OCI-LY7 (cell line): ENCODE results near the gene CFAP52. TPM values are rescaled to one million over a fixed set of nuclear protein-coding genes. Genes with fewer than 3 reads are reported as not detected.

Experiments
- BruUV-seq: library from RNA; stranded (reverse); fragments of 400-500 nt; replicated peaks from 2 replicates; lab custom pipeline; 2021; lab: Mats Ljungman, UMichigan
- CTCF ChIA-PET: fragments of 300-600 bp; sonication (Branson Sonifier 250); formaldehyde crosslinking; loops from one replicate; lab custom pipeline; 2022; ENCODE audit warnings: antibody characterized with exemption; ENCODE audit not compliant: unreplicated experiment; lab: Charles Lee
- POLR2A ChIA-PET: fragments of 300-600 bp; sonication (Branson Sonifier 250); formaldehyde crosslinking; loops from one replicate; lab custom pipeline; 2022; ENCODE audit warnings: antibody characterized with exemption; lab: Charles Lee
- DNase-seq: peaks from one replicate; pipeline ENCODE4 v3.0.0-alpha.2; 2015; ENCODE audit warnings: low spot score
- H2AFZ ChIP-seq: fragments of 200-600 bp; sonication (generic), shearing (Covaris generic); 2 replicates; pipeline ENCODE4 v1.6.1; 2014; ENCODE audit warnings: mild to moderate bottlenecking, antibody characterized with exemption, low read length, moderate library complexity
- H3K27ac ChIP-seq: fragments of 200-600 bp; sonication (generic); 2 replicates; pipeline ENCODE4 v1.5.1; 2014; ENCODE audit warnings: mixed run types, low read depth, mild to moderate bottlenecking, moderate library complexity, low read length, inconsistent platforms; ENCODE audit not compliant: poor library complexity, severe bottlenecking
- H3K36me3 ChIP-seq: fragments of 200-600 bp; sonication (generic); 2 replicates; pipeline ENCODE4 v1.6.1; 2014; ENCODE audit warnings: mild to moderate bottlenecking, antibody characterized with exemption, low read length, moderate library complexity, mixed read lengths; ENCODE audit not compliant: insufficient read depth
- H3K4me1 ChIP-seq: fragments of 200-600 bp; sonication (generic); 2 replicates; pipeline ENCODE4 v1.5.1; 2014; ENCODE audit warnings: mild to moderate bottlenecking, low read length; ENCODE audit not compliant: insufficient read depth, poor library complexity, severe bottlenecking
- H3K4me2 ChIP-seq: fragments of 200-600 bp; sonication (generic); 2 replicates; pipeline ENCODE4 v1.6.1; 2014; ENCODE audit warnings: mild to moderate bottlenecking, low read length
- H3K4me3 ChIP-seq: fragments of 200-600 bp; sonication (generic); 2 replicates; pipeline ENCODE4 v1.5.1; 2014; ENCODE audit warnings: mild to moderate bottlenecking, low read depth, low read length; ENCODE audit not compliant: poor library complexity, severe bottlenecking
- H3K79me2 ChIP-seq: fragments of 200-600 bp; sonication (generic); 2 replicates; pipeline ENCODE4 v1.6.1; 2016; ENCODE audit warnings: low read depth, mild to moderate bottlenecking, low read length, moderate library complexity, mixed read lengths; ENCODE audit not compliant: insufficient read depth
- H3K9me2 ChIP-seq: fragments of 200-600 bp; sonication (generic); 2 replicates; pipeline ENCODE4 v1.6.1; 2016; ENCODE audit warnings: mild to moderate bottlenecking, low read length, mixed read lengths; ENCODE audit not compliant: insufficient read depth
- H3K9me3 ChIP-seq: fragments of 200-600 bp; sonication (generic); 2 replicates; pipeline ENCODE4 v1.6.1; 2014; ENCODE audit warnings: mild to moderate bottlenecking, mixed run types, low read length, mixed read lengths
- H4K20me1 ChIP-seq: fragments of 200-600 bp; sonication (generic); 2 replicates; pipeline ENCODE4 v1.6.1; 2014; ENCODE audit warnings: mild to moderate bottlenecking, antibody characterized with exemption, low read length, moderate library complexity, mixed read lengths; ENCODE audit not compliant: insufficient read depth
- EZH2phosphoT487 ChIP-seq: fragments of 200-600 bp; sonication (generic); IDR thresholded peaks from 2 replicates; pipeline ENCODE4 v1.6.1; 2018; ENCODE audit warnings: low read depth, borderline replicate concordance, mild to moderate bottlenecking, mixed run types, antibody characterized with exemption, low read length, moderate library complexity, mixed read lengths
- intact Hi-C: fragments of 100-400 bp; cut with micrococcal nuclease; formaldehyde crosslinking; loops from one replicate; pipeline ENCODE4 v1.10.0; 2022; ENCODE audit not compliant: unreplicated experiment
- total RNA-seq, 2 experiments: library from RNA; depleted of rRNA in 1 of 2; stranded (reverse); fragments of >200 nt in 1 of 2; shearing (Covaris generic) in 1 of 2; gene quantifications; 2 replicates each; pipeline ENCODE4 v1.2.3, GENCODE V29; 2014 to 2022
- TF ChIP-seq, protein P1 (sequence below): fragments of 200-600 bp; sonication (generic); conservative IDR thresholded peaks from 2 replicates; pipeline ENCODE4 v1.5.1; 2014; ENCODE audit warnings: mild to moderate bottlenecking, antibody characterized with exemption, low read length, moderate library complexity, mixed read lengths

Gene CFAP52
- total RNA-seq, 2 experiments from 2014 or later: not detected

DNA sequence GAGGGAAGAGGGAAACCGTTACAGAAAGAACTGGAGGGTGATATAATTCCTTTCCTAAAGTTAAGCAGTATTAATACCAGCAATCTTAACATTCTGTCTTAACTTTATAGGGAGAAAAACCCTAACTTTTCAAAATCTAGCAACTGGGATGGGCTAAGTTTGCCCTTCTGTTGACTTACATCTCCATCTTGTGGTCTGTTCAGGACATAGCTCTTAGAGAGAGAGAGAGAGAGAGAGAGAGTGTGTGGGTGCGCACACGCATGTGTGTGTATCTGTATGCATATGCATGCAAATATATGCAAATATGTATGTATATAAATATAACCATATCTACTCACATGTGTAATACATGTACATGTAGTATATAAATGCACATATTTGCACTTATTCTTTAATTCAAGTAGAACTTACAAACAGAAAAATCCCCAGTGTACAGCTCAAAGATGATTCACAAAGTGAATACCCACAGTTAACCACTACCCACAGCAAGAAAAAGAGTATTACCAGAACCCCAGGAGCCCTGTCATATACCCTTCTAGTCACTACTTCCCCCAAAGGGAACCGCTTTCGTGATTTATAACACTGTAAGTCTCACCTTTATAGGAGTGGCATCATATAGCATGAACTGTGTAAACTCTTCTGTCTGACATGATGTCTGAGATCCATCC lies 47.3 kb upstream of the CFAP52 start:
- no peaks in the 10 kb centered on the region for H3K79me2 ChIP-seq
- BruUV-seq: no TSS peak
- H2AFZ ChIP-seq: no peak overlapping the region
- H3K36me3 ChIP-seq: no peaks in the 10 kb centered on the region
- TF ChIP-seq, protein P1, sequence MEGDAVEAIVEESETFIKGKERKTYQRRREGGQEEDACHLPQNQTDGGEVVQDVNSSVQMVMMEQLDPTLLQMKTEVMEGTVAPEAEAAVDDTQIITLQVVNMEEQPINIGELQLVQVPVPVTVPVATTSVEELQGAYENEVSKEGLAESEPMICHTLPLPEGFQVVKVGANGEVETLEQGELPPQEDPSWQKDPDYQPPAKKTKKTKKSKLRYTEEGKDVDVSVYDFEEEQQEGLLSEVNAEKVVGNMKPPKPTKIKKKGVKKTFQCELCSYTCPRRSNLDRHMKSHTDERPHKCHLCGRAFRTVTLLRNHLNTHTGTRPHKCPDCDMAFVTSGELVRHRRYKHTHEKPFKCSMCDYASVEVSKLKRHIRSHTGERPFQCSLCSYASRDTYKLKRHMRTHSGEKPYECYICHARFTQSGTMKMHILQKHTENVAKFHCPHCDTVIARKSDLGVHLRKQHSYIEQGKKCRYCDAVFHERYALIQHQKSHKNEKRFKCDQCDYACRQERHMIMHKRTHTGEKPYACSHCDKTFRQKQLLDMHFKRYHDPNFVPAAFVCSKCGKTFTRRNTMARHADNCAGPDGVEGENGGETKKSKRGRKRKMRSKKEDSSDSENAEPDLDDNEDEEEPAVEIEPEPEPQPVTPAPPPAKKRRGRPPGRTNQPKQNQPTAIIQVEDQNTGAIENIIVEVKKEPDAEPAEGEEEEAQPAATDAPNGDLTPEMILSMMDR: peak; percentile 57
- no peak for TF ChIP-seq EZH2phosphoT487
- H3K27ac ChIP-seq: no peak overlapping the region
- no peak overlapping the region for H3K4me2 ChIP-seq
- intact Hi-C loops: loop anchor here (10.0 kb wide), 1 partner anchor 534 kb away; no protein-coding TSS in a partner anchor
- DNase-seq: peak; percentile 6
- no peak overlapping the region for H3K4me3 ChIP-seq
- no peaks in the 10 kb centered on the region for H4K20me1 ChIP-seq
- no peaks in the 10 kb centered on the region for H3K9me3 ChIP-seq
- POLR2A ChIA-PET: no interaction called here
- no peaks in the 10 kb centered on the region for H3K4me1 ChIP-seq
- CTCF ChIA-PET: no interaction called here
- H3K9me2 ChIP-seq: no peaks in the 10 kb centered on the region

DNA sequence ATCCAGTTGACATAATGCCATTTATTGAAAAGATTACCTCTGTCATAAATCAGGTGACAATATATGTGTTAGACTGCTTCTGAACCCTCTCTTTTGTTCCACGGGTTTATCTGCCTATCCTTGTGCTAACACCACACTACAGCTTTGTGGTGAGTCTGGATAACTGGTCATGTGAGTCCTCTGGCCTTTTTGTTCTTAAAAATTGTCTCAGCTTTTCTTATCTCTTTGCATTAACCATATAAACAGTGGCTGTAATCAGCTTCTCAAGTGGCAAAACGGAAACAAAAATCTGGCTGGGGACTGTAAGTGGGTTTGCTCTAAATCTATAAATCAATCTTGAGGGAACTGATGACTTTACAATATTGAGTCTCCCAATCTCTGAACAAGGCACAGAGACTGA lies 45.4 kb upstream of the CFAP52 start:
- Histone ChIP-seq H3K27ac (no peak overlapping the region), H3K4me3 (no peak overlapping the region), H4K20me1 (no peaks in the 10 kb centered on the region), H2AFZ (no peak overlapping the region), H3K4me1 (no peaks in the 10 kb centered on the region), H3K9me3 (no peaks in the 10 kb centered on the region), H3K36me3 (no peaks in the 10 kb centered on the region), H3K79me2 (no peaks in the 10 kb centered on the region), H3K4me2 (no peak overlapping the region), H3K9me2 (no peaks in the 10 kb centered on the region)
- intact Hi-C loops: no loop called here
- DNase-seq: no peak
- ChIA-PET CTCF (no interaction called here), POLR2A (no interaction called here)
- TF ChIP-seq, protein P1: no peak
- no peak for TF ChIP-seq EZH2phosphoT487
- no TSS peak for BruUV-seq

DNA sequence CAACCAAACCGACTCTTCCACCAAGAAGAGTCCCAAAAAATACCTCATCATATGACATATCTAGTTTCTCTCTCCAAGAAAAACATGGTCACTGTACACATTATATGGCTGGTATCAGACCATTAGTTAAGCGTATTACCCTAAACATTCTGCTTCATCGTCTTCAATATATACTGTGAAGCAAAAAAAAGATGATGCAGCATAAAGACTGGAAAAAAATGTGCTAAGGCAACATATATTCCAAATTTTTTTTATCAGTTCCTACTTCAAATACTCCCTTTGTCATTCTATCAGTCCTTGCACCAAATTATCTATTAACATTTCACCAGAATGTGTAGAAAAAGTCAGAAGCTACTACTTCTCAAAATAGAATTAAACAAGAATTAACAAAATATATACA lies 43.7 kb upstream of the CFAP52 start:
- intact Hi-C loops: no loop called here
- POLR2A ChIA-PET: interaction anchor here (0.7 kb wide), 1 partner anchor 1266 kb away, joined by 3 read pairs; no protein-coding TSS in a partner anchor
- Histone ChIP-seq H3K9me2 (no peaks in the 10 kb centered on the region), H2AFZ (no peak overlapping the region), H4K20me1 (no peaks in the 10 kb centered on the region), H3K4me1 (no peaks in the 10 kb centered on the region), H3K79me2 (no peaks in the 10 kb centered on the region), H3K27ac (no peak overlapping the region), H3K4me3 (no peak overlapping the region), H3K36me3 (no peaks in the 10 kb centered on the region), H3K4me2 (no peak overlapping the region), H3K9me3 (no peaks in the 10 kb centered on the region)
- no TSS peak for BruUV-seq
- DNase-seq: no peak
- TF ChIP-seq EZH2phosphoT487: no peak
- TF ChIP-seq, protein P1: no peak
- CTCF ChIA-PET: no interaction called here
